ENCODE results near the gene BCL11B.

The BCL11B gene

DNA sequence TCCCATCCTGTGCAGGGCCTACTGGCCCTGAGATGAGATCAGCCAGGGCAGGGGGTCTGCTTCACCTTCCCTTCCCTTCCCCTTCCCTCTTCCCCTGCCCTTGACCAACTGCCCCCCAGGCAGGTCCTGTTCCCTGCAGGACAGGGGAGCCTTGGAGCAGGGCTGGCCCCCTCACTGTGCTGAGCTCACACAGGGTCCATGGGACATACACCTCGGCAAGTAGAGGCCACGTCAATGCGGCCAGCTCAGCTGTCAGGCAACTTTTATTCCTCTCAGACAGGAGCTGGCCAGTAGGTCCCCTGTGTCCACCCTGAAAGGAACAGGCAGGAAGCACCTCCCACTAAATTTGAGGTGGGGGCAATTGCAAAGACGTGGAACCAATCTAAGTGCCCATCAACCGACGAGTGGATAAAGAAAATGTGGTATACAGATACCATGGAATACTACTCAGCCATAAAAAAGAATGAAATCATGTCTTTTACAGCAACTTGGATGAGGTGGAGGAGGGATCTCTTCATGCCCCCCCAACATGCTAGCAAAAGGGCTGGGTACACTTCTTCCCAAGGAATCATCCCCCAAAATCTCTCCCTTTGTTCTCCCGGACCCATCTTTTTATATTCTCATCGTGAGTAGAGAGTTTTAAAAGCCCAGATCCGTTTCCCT, 148.7 kb downstream of the BCL11B start:
- H3K4me3 ChIP-seq (ENCODE audit: low read depth, low read length), result no peak overlapping the region

DNA sequence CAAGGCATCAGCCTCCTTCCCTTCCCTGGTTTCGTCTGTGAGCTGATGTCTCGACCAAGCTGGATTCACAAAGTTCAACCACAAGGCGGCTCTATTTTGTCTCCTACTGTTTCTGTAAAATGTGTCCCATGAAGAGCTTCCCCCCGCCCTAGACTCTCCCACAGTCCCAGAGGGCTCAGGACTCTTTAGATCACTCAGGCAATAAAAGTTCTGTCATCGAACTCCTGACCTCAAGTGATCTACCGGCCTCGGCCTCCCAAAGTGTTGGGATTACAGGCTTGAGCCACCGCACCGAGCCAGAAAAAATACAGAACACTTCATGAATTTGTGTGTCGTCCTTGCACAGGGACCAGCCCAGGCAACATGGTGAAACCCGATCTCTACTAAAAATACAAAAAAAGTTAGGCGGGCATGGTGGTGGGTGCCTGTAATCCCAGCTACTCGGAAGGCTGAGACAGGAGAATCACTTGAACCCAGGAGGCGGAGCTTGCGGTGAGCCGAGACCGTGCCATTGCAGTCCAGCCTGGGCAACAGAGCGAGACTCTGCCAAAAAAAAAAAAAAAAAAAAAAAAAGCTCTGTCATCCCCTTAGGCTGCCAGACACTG, 149.4 kb downstream of the BCL11B start:
- H3K4me3 ChIP-seq (ENCODE audit: low read depth, low read length), result no peak overlapping the region

DNA sequence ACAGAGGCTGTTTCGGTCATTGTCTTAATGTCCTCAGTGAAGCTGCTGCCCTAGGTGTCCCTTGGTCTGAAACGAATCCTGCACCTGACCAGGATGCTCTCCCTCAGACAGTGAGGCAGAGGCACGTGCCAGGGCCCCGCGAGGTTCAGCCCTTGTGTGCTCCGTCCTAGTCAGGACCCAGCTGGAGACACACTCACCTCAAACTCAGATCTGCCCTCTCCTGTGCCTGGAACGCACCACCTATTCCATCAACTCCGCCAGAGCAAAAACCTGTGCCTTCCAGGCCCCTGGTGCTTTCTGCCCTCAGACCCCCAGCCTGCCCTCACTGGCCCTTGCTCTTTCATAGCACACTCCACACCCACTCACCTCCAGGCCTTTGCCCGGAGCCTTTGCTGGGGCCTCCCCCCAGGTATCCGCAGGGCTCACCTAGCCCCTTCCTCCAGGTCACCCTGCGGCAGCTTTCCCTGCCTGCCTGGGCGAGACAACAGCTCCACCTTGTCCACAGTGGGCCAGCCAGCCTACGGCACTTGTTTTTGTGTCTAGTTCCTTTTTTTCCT, 150.6 kb downstream of the BCL11B start:
- no peak overlapping the region for H3K4me3 ChIP-seq (ENCODE audit: low read depth, low read length)

DNA sequence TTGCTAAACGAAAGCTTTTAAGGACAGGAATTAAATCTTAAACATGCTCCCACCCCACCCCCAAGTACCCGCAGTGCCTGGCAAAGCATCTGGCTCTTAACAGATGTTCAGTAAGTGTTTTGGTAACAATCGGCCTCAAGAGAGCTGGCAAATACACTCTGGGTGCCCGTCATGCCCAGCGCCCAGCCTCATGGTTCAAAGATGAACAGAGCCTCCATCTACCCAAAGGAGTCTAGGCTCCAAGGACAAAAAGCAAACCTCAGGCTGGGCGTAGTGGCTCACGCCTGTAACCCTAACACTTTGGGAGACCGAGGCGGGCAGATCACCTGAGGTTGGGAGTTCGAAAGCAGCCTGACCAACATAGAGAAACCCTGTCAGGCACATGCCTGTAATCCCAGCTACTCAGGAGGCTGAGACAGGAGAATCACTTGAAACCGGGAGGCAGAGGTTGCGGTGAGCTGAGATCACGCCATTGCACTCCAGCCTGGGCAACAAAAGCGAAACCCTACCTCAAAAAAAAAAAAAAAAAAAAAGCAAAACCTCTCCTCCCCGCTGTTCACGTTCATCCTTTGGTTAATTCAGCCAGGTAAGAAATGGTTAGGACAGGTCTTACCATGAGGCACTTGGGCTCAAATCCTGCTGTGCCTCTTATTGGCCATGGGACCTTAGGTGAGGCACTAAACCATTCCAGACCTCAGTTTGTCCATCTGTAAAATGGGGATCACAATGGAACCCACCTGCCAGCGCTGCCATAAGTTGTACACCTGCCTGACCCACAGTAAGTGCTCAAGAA, 151.3 kb downstream of the BCL11B start:
- no peak overlapping the region for H3K4me3 ChIP-seq (ENCODE audit: low read depth, low read length)

DNA sequence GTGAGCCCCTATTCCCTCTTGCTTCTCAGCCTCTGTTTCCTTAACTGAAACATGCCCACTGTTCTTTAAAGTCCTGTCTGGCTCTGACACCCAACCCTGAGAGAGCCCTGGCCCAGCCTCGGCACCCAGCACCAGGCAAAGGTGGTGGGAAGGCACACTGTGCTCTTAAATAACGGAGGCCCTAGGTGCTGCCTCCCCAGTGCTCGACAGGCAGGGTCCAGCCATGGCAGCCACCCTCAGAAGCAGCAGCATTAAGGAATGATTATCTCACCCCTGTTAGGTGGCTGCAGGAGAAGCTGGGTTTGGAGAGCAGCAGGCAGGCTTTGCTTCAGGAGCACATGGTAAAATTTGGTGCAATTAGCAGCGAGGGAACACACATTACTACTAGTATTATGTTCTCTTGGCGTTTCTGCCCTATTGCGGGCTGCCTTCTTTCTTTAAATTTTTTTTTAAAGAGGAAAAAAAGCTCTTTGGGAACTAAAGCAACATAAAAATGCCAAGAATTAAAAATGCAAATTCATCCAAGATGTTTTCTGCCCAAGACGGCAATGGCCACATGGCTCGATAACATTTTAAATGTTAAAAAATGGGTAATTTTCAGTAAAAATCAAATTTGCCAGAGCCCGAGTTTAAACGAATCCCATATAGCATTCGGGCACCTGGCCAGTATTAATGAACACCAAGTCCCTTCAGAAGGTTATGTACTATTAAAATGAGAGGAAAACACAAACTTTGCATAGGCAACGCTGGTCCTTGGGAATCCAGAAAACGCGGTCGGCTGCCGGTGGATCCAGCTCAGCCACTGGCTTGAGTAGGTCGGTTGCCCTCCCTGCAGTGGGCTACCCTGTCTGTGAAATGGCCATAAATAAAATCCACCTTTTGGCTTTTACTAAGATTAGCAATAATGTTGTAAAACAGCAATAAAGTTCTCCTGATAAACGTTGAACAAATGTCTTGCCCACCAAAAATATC, 152.2 kb downstream of the BCL11B start:
- no peak overlapping the region for H3K4me3 ChIP-seq (ENCODE audit: low read depth, low read length)

All from iPS-11a (cell line).